DMS153 treated with DMSO at 0.1 percent for 48 hours (cell line): ENCODE results near the gene LIPF.
"Not testable (repeated sequence)": the region's sequence is repeated elsewhere in the genome, so short reads cannot be mapped to it uniquely, and the experiment has no call there.

Source experiments
- DNase-seq: peaks from one replicate; lab custom pipeline; 2025; ENCODE audit not compliant: unreplicated experiment; lab: John Stamatoyannopoulos, UW

LIPF gene

DNA sequence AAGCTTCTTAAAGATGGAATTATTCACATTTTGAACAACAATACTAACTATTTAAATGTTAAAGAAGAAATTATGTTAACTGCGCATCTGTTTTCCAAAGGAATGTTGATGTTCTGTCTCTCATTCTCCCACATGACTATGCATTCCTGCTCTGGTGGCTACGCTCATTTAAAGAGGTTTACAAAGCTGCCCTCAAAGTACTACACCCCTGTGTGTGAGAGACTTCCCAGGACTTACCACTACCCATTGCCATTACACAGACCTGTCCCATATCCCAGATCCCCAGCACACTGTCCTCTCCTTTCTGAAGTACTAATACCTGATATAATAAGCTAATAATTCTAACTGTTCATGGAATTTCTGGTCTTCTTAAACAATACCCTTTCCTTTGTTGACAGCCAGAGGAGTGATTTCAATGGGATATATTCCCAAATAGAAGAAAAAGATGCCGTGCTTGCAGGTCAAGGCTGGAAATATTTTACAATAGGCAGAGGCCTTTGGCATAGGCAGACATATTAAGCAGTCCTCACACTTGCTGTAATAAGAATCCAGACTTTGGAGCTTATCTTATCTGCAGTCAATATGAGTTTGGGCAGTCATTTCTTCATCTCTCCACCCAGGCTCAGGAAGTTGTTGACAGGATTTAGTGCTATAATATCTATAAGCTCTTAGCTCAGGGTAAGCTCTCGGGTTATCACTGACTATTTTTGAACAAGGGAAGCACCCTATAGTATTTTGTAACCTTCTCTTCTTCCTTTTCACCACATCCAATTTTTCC is 12.2 kb downstream of the LIPF start:
- DNase-seq: no peak

DNA sequence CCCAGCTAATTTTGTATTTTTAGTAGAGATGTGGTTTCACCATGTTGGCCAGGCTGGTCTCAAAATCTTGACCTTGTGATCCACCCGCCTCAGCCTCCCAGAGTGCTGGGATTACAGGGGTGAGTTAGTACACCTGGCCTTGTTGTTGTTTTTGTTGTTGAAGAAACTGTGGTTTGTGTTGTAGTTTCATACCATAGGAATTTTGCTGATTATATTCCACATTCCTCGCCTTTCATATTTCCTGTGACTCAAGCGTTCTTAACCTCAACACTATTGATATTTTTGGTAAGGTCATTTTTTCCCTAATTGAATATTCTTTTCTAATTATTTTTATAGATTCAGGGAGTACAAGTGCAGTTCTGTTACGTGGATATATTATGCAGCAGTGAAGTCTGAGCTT is 16.7 kb downstream of the LIPF start:
- DNase-seq: no peak

DNA sequence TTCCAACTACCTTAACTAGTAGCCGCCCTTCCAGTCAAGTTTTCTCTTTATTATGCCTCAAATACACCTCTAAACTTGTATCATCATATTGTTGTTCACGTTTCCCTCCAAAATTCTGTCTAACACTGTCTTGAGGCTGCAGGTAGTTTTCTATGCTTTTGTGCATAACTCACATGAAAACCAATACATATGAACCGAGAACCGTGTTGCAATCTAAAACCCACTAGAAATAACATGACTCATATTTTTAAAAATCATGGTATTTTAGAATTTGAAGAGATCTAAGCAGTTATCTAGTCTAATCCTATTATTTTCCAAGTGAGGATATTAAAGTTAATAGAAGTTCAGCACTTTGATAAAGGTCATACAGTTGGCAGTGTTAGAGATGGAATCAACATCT is 18.2 kb downstream of the LIPF start:
- no peak for DNase-seq

DNA sequence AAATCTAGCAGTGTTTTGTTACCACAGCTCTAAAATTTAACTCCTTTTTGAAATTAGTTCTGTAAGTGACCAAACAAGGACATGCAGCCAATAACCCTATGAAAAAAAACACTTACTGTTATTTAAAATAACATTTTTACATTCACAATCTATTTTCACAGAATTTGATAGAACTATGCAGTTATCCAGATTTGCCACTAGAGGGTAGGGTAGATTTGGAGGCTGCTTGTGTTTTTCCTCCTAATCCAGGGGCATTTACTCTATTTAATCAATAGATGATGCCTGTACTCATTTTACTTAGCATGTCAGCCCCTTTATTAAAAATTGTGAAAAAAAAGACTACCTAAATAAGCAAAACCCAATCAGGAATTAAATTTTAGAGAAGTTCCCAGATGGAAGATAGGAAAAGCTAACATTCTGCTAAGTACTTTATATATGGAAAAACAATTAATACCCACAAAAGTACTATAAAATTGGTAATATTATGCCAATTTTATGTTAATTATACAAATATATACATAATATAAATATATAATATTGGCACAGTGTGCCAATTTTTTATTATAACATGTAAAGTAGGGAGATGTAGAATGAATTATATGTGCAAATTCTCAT is 23.7 kb downstream of the LIPF start:
- peak; percentile 56 for DNase-seq

DNA sequence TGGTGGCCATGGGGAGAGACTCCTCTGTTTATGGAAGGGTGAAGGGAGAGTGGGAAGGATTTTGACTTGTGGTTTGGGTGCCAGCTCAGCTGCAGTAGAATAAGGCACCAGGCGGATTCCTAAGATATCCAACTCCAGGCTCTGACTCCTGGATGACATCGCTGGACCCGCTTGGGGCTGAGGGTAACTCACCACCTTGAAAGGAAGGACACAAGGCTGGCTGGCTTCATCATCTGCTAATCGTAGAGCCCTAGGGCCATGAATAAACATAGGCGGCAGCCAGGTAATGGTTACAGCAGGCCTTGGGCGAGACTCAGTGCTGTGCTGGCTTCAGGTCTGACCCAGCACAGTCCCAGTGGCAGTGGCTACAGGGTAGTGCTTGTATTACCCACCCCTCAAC is 25.1 kb downstream of the LIPF start:
- DNase-seq: no peak

DNA sequence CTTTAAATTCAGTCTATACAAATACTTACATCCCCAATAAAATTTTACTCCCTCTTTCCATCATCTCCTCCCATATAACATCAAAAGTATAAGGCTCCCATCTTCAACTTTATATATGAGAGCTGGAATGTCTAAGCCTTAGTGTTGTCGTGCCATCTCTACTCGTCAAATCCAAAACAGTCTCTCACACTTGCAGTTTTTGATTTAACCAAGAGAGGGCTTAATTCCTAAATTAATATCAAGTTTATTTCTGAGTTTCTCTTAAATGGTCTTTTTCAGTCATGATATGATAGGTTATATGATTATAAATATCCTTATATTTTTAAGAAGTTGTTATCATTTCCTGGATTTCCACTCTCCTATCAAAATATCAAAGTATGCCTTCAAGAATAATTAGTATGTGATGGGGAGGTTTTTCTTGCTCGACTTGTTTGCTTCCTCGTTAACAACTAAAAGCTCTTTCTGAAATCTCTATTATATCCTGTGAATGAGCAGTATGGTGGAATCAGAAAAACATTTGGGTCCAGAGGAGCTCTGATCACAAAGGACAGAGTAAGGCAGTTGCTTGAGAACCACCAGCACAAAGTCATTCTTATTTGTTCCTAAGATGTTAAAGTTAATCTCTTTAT is 29.3 kb downstream of the LIPF start:
- DNase-seq: no peak

DNA sequence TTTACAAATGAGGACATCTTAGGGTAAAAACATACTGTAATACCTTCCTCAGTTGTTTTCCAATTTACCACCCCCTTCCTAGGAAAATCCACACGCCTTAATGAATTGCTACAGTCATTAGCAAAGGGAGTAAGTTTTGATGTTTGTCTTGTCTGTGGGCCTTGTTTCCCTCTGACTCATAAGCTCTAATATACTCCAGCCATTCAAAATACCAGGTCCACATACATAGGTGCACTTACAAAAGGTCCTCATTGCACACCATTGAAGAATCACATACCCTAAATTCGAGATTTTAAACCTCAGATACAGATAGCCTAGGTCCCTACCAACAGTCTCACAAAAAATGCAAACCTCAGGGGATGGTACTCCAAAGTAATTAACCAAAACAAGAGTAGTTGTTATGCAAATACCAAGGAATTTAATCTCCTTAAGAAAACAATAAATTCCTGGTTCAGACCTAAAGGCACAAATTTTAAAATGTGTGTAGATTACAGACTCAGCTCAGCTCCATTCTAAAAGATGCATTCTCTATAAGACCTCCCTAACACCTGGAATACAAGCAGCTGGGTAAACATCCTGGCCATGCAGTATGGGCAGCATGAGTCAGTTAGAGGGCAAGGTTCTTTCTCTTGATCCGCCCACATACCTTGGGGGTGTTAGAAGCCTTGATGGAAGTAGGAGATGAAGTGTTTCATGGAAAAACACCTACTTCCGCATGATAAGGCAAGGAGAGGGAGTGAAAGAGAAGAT is 38.8 kb downstream of the LIPF start:
- no peak for DNase-seq

DNA sequence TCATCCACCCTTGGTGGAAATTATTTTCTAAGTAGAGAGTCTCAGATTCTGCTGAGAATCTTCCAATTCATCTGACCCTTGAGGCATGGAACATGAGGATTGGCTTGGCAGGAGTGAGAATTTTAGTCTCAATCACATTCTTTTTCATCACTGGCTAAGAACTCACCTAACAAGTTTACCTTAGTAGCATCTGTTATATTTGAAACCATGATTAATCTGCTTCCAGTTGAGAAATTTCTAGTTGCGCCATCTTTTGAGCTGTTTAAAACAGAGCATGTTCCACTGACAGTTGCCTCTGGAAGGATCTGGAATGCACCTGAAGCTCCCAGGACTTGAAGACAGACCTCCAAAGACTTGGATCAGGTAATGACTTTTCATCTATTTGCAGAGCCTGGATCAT is 41.7 kb downstream of the LIPF start, which contains the start of gene LIPK:
Gene LIPK (plus strand): TSS at position 292 of the 400 bp plus-strand sequence. CDS start 18,295 bp downstream, outside the sequence.
- no peak for DNase-seq

DNA sequence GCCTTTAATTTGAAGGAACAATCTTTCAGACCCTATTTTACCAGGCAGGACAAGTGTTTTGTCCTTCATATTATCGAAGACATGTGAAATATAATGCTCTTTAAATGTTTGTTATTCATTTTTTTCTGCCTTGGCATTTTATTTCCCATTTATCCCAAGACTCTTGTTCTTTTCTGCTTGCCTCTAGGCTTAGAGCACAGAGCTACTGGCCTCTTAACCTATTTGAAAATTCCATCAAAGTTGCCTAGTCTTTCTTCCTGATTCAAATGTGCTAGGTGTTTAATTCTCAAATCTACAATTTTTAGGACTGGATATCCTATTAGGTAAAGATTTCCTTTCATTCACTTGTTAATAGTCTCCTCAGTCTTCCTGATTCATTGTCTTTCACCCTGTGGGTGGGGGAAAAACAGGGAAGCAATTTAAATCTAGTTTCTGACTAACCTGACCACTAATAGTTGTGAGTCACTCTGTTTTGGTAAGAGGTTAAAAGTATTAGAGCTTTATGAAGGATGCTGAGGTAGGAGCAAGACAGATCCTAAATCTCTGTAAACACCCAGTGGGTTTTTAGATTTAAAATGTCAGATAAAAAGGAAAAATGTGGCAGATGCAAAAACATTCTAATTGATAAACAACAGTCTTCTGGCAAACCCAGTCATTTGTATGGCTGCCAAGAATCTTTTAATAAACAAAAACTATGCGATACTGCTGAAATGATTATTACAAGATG is 43.4 kb downstream of the LIPF start:
- DNase-seq: no peak

DNA sequence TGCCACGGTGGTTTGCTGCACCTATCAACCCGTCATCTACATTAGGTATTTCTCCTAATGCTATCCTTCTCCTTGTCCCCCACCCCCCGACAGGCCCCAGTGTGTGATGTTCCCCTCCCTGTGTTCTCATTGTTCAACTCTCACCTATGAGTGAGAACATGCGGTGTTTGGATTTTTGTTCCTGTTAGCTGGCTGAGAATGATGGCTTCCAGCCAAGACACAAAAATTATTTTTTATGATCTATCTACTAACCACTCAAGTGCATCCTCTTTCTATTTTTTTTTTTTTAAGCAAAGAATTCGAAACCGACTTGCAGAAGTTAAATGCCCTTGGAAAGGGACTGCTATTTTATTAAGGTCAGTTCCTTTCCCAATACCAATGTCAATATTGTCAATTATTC is 45.1 kb downstream of the LIPF start:
- DNase-seq: not testable (repeated sequence)

DNA sequence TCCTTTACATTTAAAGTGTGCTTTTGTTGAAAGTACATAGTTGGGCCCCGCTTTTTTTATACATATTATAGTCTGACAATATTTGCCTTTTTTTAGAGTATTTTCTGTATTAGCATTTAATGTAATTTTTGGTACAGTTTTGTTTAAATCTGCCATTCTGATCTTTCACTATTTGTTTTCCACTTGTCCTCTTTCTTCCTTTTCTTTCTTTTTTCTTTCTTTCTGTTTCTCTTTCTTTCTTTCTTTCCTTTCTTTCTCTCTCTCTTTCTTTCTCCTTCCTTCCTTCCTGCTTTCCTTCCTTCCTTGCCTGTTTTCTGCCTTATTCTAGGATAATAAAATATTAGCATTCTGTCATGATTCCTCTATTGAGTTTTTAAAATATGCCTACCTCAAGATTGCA is 51.3 kb downstream of the LIPF start:
- DNase-seq: no peak

DNA sequence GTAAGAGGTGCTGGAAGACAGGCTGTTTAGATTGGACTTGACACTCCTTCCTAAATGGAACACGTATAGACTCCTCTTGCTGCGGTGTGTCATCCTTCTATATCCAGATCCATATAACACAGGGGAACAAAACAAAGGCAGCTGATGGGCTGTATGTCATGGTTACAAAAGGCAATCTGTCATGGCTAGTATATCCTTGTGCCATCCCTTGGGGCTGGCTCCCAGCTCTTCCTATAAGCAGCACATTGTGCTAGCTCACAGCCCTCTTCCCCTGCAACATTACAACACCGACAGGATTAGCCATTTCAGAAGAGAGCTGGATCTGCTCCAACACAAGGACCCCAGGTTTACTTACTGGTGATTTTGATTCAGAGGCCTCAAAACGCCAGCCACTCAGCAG is 57.1 kb downstream of the LIPF start:
- no peak for DNase-seq

DNA sequence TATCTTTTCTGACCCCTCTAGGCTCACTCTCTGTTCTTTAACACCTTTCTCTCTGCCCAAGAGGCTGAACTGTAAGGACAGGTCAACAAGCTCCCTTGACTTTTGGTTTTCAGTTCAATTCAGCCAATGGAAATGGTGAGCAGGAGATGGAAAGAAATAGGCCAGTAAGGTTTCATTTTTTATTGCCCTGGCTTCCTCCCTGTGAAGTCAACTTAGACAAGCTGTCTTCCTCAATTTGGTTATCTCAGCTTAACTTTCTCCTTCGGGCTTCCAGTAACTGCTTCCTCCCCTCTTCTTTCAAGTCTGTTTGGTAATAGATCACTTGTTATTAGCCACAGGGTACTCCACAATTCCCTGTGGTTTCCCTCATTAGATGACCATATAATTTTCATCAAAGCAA is 61.6 kb downstream of the LIPF start:
- no peak for DNase-seq

DNA sequence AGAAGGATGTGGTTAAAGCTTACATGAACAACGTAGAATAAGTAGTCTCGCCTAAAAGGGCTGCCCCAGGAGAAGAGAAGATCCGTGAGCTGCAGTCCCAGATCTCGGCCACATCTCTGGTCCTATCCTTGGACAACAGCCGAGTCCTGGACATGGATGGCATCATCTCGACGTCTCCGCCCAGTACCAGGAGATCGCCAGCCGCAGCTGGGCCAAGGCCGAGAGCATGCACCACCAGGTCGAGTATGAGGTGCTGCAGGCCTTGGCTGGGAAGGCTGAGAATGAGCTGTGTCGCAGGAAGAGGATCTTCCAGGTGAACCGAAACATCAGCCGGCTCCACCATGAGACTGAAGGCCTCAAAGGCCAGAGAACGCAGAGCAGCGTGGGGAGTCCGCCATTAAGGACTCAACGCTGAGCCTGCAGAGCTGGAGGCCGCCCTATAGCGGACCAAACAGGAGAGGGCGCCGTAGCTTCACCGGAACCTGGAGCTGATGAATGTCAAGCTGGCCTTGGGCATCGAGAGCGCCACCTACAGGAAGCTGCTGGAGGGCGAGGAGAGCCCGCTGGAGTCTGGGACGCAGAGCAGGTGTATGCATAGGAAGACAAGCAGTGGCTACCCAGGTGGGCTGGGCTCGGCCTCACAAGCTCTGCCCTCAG is 64.0 kb downstream of the LIPF start:
- no peak for DNase-seq
